LHCN-M2 (cell line): ENCODE measurements around the gene AKT2. TPM values are rescaled to one million over a fixed set of nuclear protein-coding genes. Genes with fewer than 3 reads are reported as not detected.

Experiments used
- DNase-seq: peaks from one replicate; pipeline ENCODE4 v3.0.0-alpha.2; 2012; ENCODE audit warnings: low read depth
- total RNA-seq: library from RNA; depleted of rRNA; stranded (reverse); fragments of >200 nt; gene quantifications from 2 replicates; pipeline ENCODE4 v1.2.3, GENCODE V29; 2014; rRNA removed

Gene AKT2
- total RNA-seq, 1 experiment from 2014 or later: 93.5 TPM

GRCh38 chr19:40191836-40192646 is 93.1 kb downstream of the AKT2 start:
- DNase-seq: peak; percentile 21

DNA sequence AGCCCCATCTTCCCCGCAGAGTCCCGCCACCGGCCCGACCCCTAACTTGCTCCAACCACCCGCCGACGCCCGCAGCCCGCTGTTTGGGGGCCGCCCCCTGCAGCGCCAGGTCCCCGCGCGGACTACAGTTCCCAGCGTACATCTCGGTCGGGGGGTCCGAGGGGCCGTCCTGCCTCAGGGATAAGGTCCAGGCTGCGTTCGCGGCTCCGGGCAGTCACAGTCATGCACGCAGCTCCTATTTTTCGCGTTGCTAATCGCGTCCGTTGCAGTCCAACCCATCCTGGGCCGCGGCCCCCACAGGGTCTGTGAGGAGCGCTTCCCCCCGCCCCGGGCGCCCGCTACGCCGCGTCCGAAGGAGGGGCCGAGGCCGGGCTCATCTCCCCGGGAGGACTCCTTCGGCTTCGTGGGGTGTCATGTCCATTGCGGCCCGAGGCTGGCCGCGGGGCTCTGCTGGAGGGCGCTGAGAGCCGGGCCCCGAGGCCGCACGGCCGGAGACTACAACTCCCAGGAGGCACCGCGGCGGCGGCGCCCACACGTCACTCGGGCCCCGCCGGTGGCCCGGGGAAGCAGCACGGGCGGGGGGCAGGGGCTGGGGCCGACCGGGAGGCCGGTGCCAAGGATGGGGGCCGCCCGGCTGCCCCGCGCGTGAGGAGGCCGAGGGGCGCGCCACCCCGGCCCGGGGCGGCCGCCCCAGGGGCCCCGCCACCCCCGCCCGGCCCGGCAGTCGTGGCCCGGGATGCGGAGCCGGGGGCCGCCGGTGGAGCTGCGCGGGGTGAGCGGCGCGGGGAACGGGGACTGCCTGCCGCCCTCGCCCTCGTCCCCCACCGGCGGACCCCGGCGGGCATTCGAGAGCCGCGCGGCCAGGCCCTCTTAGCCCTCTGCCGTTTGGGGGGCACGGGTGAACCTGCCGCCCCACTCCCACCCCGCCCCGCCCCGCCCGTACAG is 94.0 kb downstream of the AKT2 start, which contains the start of gene MAP3K10:
MAP3K10 (plus strand) TSS at position 536 of the 945 bp plus-strand sequence. CDS start 606 bp downstream, outside the sequence.
- DNase-seq: peak; percentile 62

- DNase-seq: no peak
Measured at GRCh38 chr19:40184273-40184672, 100.9 kb downstream of the AKT2 start.

Other genes starting within 250 kb of the AKT2 start
- 5.4 and 7.3 TPM in 2 replicates for gene ZNF780B, start 229.1 kb downstream of the AKT2 start, total RNA-seq
- gene ZNF780A, start 194.4 kb downstream of the AKT2 start, total RNA-seq: 11.3 and 15.6 TPM in 2 replicates
- gene MAP3K10, start 93.9 kb downstream of the AKT2 start, total RNA-seq: 6.0 and 8.3 TPM in 2 replicates
- not detected in 2 replicates for gene TTC9B, start 67.0 kb downstream of the AKT2 start, total RNA-seq
- gene CCNP, start 58.7 kb downstream of the AKT2 start, total RNA-seq: not detected in 2 replicates
- 18.8 and 24.2 TPM in 2 replicates for gene C19orf47, start 63.1 kb upstream of the AKT2 start, total RNA-seq
- gene PLD3, start 63.4 kb upstream of the AKT2 start, total RNA-seq: 338 and 480 TPM in 2 replicates
- gene HIPK4, start 104.8 kb upstream of the AKT2 start, total RNA-seq: not detected in 2 replicates
- 1.6 and 1.8 TPM in 2 replicates for gene PRX, start 128.0 kb upstream of the AKT2 start, total RNA-seq
- gene SERTAD1, start 140.6 kb upstream of the AKT2 start, total RNA-seq: 21.7 and 31.2 TPM in 2 replicates
- gene SERTAD3, start 159.0 kb upstream of the AKT2 start, total RNA-seq: 22.8 and 24.1 TPM in 2 replicates
- gene BLVRB, start 180.4 kb upstream of the AKT2 start, total RNA-seq: 83.3 and 92.0 TPM in 2 replicates
- gene SPTBN4, start 181.7 kb upstream of the AKT2 start, total RNA-seq: 0.34 and 0.38 TPM in 2 replicates